G401 (cell line): ENCODE data around the gene SLC34A3. TPM values are rescaled to one million over a fixed set of nuclear protein-coding genes. Genes with fewer than 3 reads are reported as not detected.

Experiments used
- DNase-seq: peaks from one replicate; pipeline ENCODE4 v3.0.0-alpha.2; 2015; ENCODE audit warnings: low spot score
- in situ Hi-C: cut with HindIII; loops from 2 replicates; pipeline ENCODE4 v1.10.0; 2016; ENCODE audit warnings: low sequenced_read_pairs, mixed read lengths
- total RNA-seq: library from RNA; depleted of rRNA; stranded (reverse); fragments of >200 nt; shearing (Covaris generic); gene quantifications from 2 replicates; pipeline ENCODE4 v1.2.3, GENCODE V29; 2014; rRNA removed

Gene SLC34A3
- total RNA-seq, 1 experiment from 2014 or later, result not detected

GRCh38 chr9:137280474-137281344 is 50.0 kb downstream of the SLC34A3 start:
- in situ Hi-C loops, result no loop called here
- no peak for DNase-seq

DNA sequence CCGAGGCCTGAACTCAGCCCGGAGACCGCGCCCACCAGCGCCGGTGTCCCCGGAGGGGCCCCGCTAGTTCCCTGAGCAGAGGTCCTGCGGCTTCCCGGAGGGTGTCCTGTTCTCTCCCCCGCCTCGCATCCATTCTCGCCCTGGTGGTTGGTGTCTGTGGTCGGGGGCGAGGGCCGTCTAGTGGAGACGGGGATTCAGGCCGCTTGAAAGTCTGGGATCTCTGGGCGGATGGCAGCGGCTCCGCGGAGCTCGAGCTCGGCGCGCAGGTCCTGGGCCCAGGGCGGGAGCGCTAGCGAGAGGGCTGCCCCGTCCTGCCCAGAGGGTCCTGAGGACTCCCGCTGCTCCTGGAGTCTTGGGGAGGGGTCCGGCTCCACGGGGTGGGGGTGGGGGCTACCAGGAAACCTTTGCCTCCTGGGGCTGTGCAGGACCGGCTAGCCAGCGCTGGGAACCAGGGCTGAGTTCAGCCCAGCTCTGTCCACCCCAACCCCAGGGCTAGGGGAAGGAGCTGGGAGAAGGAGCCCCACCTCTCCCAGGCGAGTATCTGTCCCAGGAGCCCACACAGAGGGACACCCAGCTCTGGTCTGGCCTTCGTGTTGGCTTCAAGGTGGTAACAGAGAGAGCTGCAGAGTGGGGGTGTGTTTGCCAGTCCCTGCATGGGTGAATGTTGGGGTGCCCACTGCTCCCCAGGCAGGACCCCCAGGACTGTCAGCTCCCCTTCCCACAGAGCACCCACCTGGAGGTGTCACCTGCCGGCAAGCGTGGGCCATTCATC is 50.8 kb downstream of the SLC34A3 start:
- in situ Hi-C loops, result no loop called here
- DNase-seq, result no peak

Other genes with a start within 250 kb of the SLC34A3 start
- not detected in 2 replicates for gene LCNL1, start 247.9 kb upstream of the SLC34A3 start, total RNA-seq
- 52.2 and 79.6 TPM in 2 replicates for gene PAXX, start 238.5 kb upstream of the SLC34A3 start, total RNA-seq
- gene CLIC3, start 234.3 kb upstream of the SLC34A3 start, total RNA-seq, result 2.1 and 6.2 TPM in 2 replicates
- gene ABCA2, start 202.7 kb upstream of the SLC34A3 start, total RNA-seq, result 8.5 and 12.3 TPM in 2 replicates
- not detected in 2 replicates for gene FUT7, start 198.8 kb upstream of the SLC34A3 start, total RNA-seq
- gene NPDC1, start 184.7 kb upstream of the SLC34A3 start, total RNA-seq, result 32.0 and 38.4 TPM in 2 replicates
- gene ENTPD2, start 176.8 kb upstream of the SLC34A3 start, total RNA-seq, result not detected in 2 replicates
- 62.9 and 63.5 TPM in 2 replicates for gene SAPCD2, start 160.3 kb upstream of the SLC34A3 start, total RNA-seq
- gene UAP1L1, start 153.4 kb upstream of the SLC34A3 start, total RNA-seq, result 28.9 and 34.7 TPM in 2 replicates
- gene MAN1B1, start 143.9 kb upstream of the SLC34A3 start, total RNA-seq, result 67.0 and 73.9 TPM in 2 replicates
- 1.2 and 3.0 TPM in 2 replicates for gene DPP7, start 116.2 kb upstream of the SLC34A3 start, total RNA-seq
- gene GRIN1, start 91.7 kb upstream of the SLC34A3 start, total RNA-seq, result not detected in 2 replicates
- 1.3 TPM in 1 of 2 replicates, not detected in the other for gene LRRC26, start 60.9 kb upstream of the SLC34A3 start, total RNA-seq
- not detected in 2 replicates for gene TMEM210, start 58.8 kb upstream of the SLC34A3 start, total RNA-seq
- 58.8 and 63.6 TPM in 2 replicates for gene ANAPC2, start 42.3 kb upstream of the SLC34A3 start, total RNA-seq
- 95.8 and 122 TPM in 2 replicates for gene SSNA1, start 42.2 kb upstream of the SLC34A3 start, total RNA-seq
- gene TPRN, start 30.2 kb upstream of the SLC34A3 start, total RNA-seq, result 17.6 and 25.7 TPM in 2 replicates
- gene TMEM203, start 25.3 kb upstream of the SLC34A3 start, total RNA-seq, result 45.7 and 57.4 TPM in 2 replicates
- gene NDOR1, start 25.2 kb upstream of the SLC34A3 start, total RNA-seq, result 3.9 and 6.4 TPM in 2 replicates
- not detected in 2 replicates for gene RNF208, start 8.7 kb upstream of the SLC34A3 start, total RNA-seq
- gene CYSRT1, start 5.7 kb upstream of the SLC34A3 start, total RNA-seq, result 10.7 and 16.0 TPM in 2 replicates
- gene RNF224, start 3.4 kb upstream of the SLC34A3 start, total RNA-seq, result not detected in 2 replicates
- 1,012 and 1,099 TPM in 2 replicates for gene TUBB4B, start 10.4 kb downstream of the SLC34A3 start, total RNA-seq
- not detected in 2 replicates for gene STPG3, start 20.4 kb downstream of the SLC34A3 start, total RNA-seq
- gene NELFB, start 24.4 kb downstream of the SLC34A3 start, total RNA-seq, result 93.6 and 118 TPM in 2 replicates
- 38.2 and 41.7 TPM in 2 replicates for gene TOR4A, start 46.8 kb downstream of the SLC34A3 start, total RNA-seq
- 6.3 and 6.7 TPM in 2 replicates for gene NRARP, start 71.4 kb downstream of the SLC34A3 start, total RNA-seq
- 4.8 and 7.9 TPM in 2 replicates for gene EXD3, start 192.3 kb downstream of the SLC34A3 start, total RNA-seq
- gene NOXA1, start 192.5 kb downstream of the SLC34A3 start, total RNA-seq, result 0.18 TPM in 1 of 2 replicates, not detected in the other
- gene ENTPD8, start 210.5 kb downstream of the SLC34A3 start, total RNA-seq, result 1.6 and 1.9 TPM in 2 replicates
- 76.9 and 96.6 TPM in 2 replicates for gene NSMF, start 228.4 kb downstream of the SLC34A3 start, total RNA-seq